GM18505 (cell line): Measurements from ENCODE around the gene TBXT.
"Not testable (repeated sequence)": the region's sequence is repeated elsewhere in the genome, so short reads cannot be mapped to it uniquely, and the experiment has no call there.

Experiments used
- ATAC-seq: cut with Tn5 transposase; IDR thresholded peaks from one replicate; pipeline ENCODE4 v1.9.1; 2021; ENCODE audit not compliant: unreplicated experiment
- POLR2A ChIP-seq: IDR thresholded peaks from 4 replicates; pipeline ENCODE4 v1.6.1; 2011; ENCODE audit warnings: borderline replicate concordance; ENCODE audit not compliant: insufficient read depth, insufficient read length; ENCODE audit errors: extremely low read depth

Gene TBXT

GRCh38 chr6:166166314-166167257 is 1.1 kb downstream of the TBXT start:
- TF ChIP-seq POLR2A = no peak
- no peak for ATAC-seq

- no peak for TF ChIP-seq POLR2A
Measured at GRCh38 chr6:166165558-166166313, 1.9 kb downstream of the TBXT start.

GRCh38 chr6:166162599-166163342 is 4.9 kb downstream of the TBXT start:
- ATAC-seq = peak; percentile 80
- TF ChIP-seq POLR2A = no peak

More at GRCh38 chr6:166165558-166166313, 1.9 kb downstream of the TBXT start:
- no peak for ATAC-seq

- no peak for ATAC-seq
- TF ChIP-seq POLR2A = no peak
Measured at GRCh38 chr6:166157930-166158617, 9.6 kb downstream of the TBXT start.

GRCh38 chr6:166156942-166157341 is 10.7 kb downstream of the TBXT start:
- no peak for ATAC-seq

GRCh38 chr6:166153966-166154365 is 13.7 kb downstream of the TBXT start:
- ATAC-seq = no peak
- no peak for TF ChIP-seq POLR2A

More at GRCh38 chr6:166156942-166157341, 10.7 kb downstream of the TBXT start:
- TF ChIP-seq POLR2A = no peak

GRCh38 chr6:166152660-166153059 is 15.0 kb downstream of the TBXT start:
- no peak for TF ChIP-seq POLR2A
- no peak for ATAC-seq

GRCh38 chr6:166151798-166152197 is 15.9 kb downstream of the TBXT start:
- no peak for TF ChIP-seq POLR2A
- ATAC-seq = no peak

GRCh38 chr6:166145751-166146150 is 21.9 kb downstream of the TBXT start:
- ATAC-seq = no peak
- no peak for TF ChIP-seq POLR2A

- TF ChIP-seq POLR2A = no peak
Measured at GRCh38 chr6:166143011-166143410, 24.6 kb downstream of the TBXT start.

GRCh38 chr6:166127624-166128472 is 39.8 kb downstream of the TBXT start:
- no peak for ATAC-seq
- no peak for TF ChIP-seq POLR2A

More at GRCh38 chr6:166143011-166143410, 24.6 kb downstream of the TBXT start:
- no peak for ATAC-seq

- ATAC-seq = not testable (repeated sequence)
Measured at GRCh38 chr6:166123115-166123514, 44.5 kb downstream of the TBXT start.
